ENCODE data around the gene TFF2. TPM values are rescaled to one million over a fixed set of nuclear protein-coding genes. Genes with fewer than 3 reads are reported as not detected.

The TFF2 gene
- total RNA-seq, 4 donors from 2014 or later: not detected

DNA sequence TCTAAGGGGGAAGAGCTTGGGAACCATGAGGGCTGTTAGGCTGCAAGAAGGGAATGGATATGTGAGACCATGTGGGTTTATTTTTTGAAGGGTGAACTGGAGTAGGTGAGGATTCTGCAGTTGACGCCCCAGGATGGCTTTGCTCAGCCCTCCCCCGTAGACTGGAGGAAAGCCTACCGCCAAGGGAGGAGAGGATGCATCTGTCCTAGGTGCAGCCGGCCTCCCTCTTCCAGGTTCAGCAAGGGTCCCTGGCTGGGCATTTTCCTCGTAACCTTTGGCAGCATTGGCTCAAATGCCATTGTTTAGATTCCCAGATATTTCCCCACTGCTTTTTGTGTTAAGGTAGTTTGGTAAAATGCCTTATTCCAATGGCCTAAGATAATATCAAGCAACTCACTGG, 52.1 kb downstream of the TFF2 start:
- TF ChIP-seq, protein P1, sequence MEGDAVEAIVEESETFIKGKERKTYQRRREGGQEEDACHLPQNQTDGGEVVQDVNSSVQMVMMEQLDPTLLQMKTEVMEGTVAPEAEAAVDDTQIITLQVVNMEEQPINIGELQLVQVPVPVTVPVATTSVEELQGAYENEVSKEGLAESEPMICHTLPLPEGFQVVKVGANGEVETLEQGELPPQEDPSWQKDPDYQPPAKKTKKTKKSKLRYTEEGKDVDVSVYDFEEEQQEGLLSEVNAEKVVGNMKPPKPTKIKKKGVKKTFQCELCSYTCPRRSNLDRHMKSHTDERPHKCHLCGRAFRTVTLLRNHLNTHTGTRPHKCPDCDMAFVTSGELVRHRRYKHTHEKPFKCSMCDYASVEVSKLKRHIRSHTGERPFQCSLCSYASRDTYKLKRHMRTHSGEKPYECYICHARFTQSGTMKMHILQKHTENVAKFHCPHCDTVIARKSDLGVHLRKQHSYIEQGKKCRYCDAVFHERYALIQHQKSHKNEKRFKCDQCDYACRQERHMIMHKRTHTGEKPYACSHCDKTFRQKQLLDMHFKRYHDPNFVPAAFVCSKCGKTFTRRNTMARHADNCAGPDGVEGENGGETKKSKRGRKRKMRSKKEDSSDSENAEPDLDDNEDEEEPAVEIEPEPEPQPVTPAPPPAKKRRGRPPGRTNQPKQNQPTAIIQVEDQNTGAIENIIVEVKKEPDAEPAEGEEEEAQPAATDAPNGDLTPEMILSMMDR (IDR thresholded peaks at IDR 0.05 in 4 of 5, conservative IDR thresholded peaks at IDR 0.05 in 1 of 5): no peak
- TF ChIP-seq POLR2A (IDR thresholded peaks at IDR 0.05): no peak
- in situ Hi-C loops (cut with MboI; ENCODE audit: low sequenced_read_pairs in 4 of 4) (no loop called here), intact Hi-C loops (cut with DNase I; ENCODE audit: low total_unique reads) (no loop called here)
- Histone ChIP-seq H3K4me1 (peaks cover 0 to 8% of the 10 kb centered on the region in 2 donors), H3K36me3 (peaks cover 0 to 32% of the 10 kb centered on the region in 2 donors), H3K27me3 (no peaks in the 10 kb centered on the region), H3K4me3 (no peak overlapping the region), H3K9me3 (no peaks in the 10 kb centered on the region), H3K27ac (peak overlapping the region in 3 of 4 donors; percentile 52 to 74 (median 70))
- ATAC-seq (no peak), DNase-seq (no peak)

DNA sequence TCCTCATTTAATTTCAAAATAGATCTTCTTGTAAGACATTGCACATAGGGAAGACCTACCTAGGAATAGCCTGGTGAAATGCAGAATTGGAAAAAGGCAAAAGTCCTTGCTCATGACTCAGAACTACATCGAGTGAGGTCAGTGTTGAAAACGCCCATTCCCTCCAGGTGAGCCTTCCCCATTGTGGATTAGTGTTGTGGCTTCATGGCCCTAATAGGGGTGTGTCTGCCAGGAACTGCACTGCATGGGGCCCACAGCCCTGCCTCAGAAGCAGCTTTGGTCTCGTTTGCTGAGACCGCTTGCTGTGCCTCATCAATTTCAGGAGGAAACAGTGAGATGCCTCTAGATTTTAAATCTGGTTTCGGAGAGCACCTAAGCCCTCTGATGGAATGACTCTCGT, 52.6 kb downstream of the TFF2 start:
- Histone ChIP-seq H3K9me3 (no peaks in the 10 kb centered on the region), H3K4me3 (no peak overlapping the region), H3K27me3 (no peaks in the 10 kb centered on the region), H3K4me1 (peaks cover 0 to 8% of the 10 kb centered on the region in 2 donors), H3K27ac (peak overlapping the region in 2 of 4 donors; percentile 70 to 74), H3K36me3 (peaks cover 0 to 32% of the 10 kb centered on the region in 2 donors)
- TF ChIP-seq POLR2A (IDR thresholded peaks at IDR 0.05): no peak
- TF ChIP-seq, protein P1 (IDR thresholded peaks at IDR 0.05 in 4 of 5, conservative IDR thresholded peaks at IDR 0.05 in 1 of 5): no peak
- DNase-seq (no peak), ATAC-seq (no peak)
- intact Hi-C loops (cut with DNase I; ENCODE audit: low total_unique reads) (no loop called here), in situ Hi-C loops (cut with MboI; ENCODE audit: low sequenced_read_pairs in 4 of 4) (no loop called here)

DNA sequence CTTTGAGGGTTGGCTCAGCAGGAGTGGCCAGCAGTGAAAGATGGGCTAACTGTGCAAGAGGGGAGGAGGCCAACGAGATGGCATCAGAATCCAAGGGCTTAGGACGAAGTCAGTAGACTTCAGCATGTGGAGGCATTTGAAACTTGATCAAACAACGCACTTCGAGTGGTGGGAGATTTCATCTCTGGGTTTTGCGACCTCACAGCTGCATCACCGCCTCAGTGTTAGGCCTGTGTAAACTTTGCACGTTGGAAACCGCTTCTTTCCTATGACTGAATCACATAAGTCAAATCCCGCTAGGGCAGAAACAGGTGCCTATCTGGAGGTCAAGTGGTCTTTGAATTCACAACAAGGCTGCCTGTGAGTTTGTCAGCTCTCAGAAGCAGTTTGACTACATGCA, 53.4 kb downstream of the TFF2 start:
- no peaks in the 10 kb centered on the region for H3K9me3 ChIP-seq
- no peak overlapping the region for H3K27ac ChIP-seq
- in situ Hi-C loops (cut with MboI; ENCODE audit: low sequenced_read_pairs in 4 of 4): no loop called here
- H3K36me3 ChIP-seq: peaks cover 0 to 40% of the 10 kb centered on the region in 2 donors
- intact Hi-C loops (cut with DNase I; ENCODE audit: low total_unique reads): no loop called here
- no peak overlapping the region for H3K4me3 ChIP-seq
- no peaks in the 10 kb centered on the region for H3K27me3 ChIP-seq
- TF ChIP-seq, protein P1 (IDR thresholded peaks at IDR 0.05 in 4 of 5, conservative IDR thresholded peaks at IDR 0.05 in 1 of 5): no peak
- no peak for TF ChIP-seq POLR2A (IDR thresholded peaks at IDR 0.05)
- ATAC-seq: no peak
- H3K4me1 ChIP-seq: peaks cover 0 to 8% of the 10 kb centered on the region in 2 donors
- DNase-seq: no peak

DNA sequence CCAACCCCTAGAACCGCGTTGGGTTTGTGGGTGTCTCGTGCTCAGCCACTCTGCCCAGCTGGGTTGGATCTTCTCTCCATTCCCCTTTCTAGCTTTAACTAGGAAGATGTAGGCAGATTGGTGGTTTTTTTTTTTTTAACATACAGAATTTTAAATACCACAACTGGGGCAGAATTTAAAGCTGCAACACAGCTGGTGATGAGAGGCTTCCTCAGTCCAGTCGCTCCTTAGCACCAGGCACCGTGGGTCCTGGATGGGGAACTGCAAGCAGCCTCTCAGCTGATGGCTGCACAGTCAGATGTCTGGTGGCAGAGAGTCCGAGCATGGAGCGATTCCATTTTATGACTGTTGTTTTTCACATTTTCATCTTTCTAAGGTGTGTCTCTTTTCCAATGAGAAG, 54.3 kb downstream of the TFF2 start:
- in situ Hi-C loops (cut with MboI; ENCODE audit: low sequenced_read_pairs in 4 of 4): no loop called here
- no peaks in the 10 kb centered on the region for H3K9me3 ChIP-seq
- no peak for ATAC-seq
- no peak for TF ChIP-seq POLR2A (IDR thresholded peaks at IDR 0.05)
- TF ChIP-seq, protein P1 (IDR thresholded peaks at IDR 0.05 in 4 of 5, conservative IDR thresholded peaks at IDR 0.05 in 1 of 5): no peak
- H3K27ac ChIP-seq: no peak overlapping the region
- intact Hi-C loops (cut with DNase I; ENCODE audit: low total_unique reads): no loop called here
- no peak for DNase-seq
- H3K27me3 ChIP-seq: no peaks in the 10 kb centered on the region
- H3K4me1 ChIP-seq: no peaks in the 10 kb centered on the region
- H3K36me3 ChIP-seq: peaks cover 0 to 48% of the 10 kb centered on the region in 2 donors
- H3K4me3 ChIP-seq: no peak overlapping the region

Other genes starting within 250 kb of the TFF2 start
- 10 to 100 TPM in 2 of 4 donors, 1 to 10 TPM in 2; 3.4 to 43.3 (median 10.3) TPM for gene ABCG1, start 131.9 kb downstream of the TFF2 start, total RNA-seq
- gene TFF3, start 35.6 kb downstream of the TFF2 start, total RNA-seq: 1 to 10 TPM in 1 of 4 donors, under 1 TPM in 3; 0.64 to 4.7 (median 0.89) TPM
- gene TFF1, start 15.5 kb upstream of the TFF2 start, total RNA-seq: not detected
- gene TMPRSS3, start 45.1 kb upstream of the TFF2 start, total RNA-seq: not detected
- gene UBASH3A, start 52.9 kb upstream of the TFF2 start, total RNA-seq: under 1 TPM in 1 of 4 donors, not detected in 3; 0.41 TPM
- under 1 TPM in 1 of 4 donors, not detected in 3; 0.29 TPM for gene RSPH1, start 145.2 kb upstream of the TFF2 start, total RNA-seq
- 10 to 100 TPM in 2 of 4 donors, 1 to 10 TPM in 2; 8.3 to 16.1 (median 12.4) TPM for gene SLC37A1, start 162.9 kb upstream of the TFF2 start, total RNA-seq

All from gastrocnemius medialis (tissue), 4 donors.